Measurements from ENCODE around the gene PER1. TPM values are rescaled to one million over a fixed set of nuclear protein-coding genes. Genes with fewer than 3 reads are reported as not detected.

Gene PER1
- total and polyA plus RNA-seq, 2 donors from 2014 or later = 25.2 to 161 TPM

DNA sequence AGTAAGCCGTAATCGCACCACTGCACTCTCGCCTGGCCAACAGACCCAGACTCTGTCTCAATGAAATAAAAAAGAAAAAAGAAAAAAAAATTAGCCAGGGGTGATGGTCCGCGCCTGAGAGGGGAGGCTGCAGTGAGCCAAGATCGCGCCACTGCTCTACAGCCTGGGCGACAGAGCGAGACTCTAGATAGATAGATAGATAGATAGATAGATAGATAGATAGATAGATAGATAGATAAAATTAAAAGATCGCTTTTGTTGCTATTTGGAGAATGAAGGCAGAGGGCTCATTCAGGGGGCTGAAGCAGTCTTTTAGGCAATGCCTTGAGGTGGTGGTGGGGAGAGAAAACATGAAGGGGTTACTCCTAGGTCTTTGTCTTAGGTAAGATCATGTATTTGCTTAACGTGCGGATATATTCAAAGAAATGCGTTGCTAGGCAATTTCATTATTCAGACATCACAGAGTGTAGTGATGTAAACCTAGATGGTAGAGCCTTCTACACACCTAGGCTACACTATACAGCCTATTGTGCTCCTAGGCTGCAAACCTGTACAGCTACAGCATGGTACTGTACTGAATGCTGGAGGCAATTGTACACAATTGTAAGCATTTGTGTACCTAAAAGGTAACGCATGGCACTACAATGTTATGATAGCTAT is 23.9 kb downstream of the PER1 start:
- no peak for FAIRE-seq
- no peak for DNase-seq
- H3K27me3 ChIP-seq (ENCODE audit: control insufficient read depth, insufficient read depth, low read length) = peaks cover 11% of the 10 kb centered on the region
- TF ChIP-seq, protein P1, sequence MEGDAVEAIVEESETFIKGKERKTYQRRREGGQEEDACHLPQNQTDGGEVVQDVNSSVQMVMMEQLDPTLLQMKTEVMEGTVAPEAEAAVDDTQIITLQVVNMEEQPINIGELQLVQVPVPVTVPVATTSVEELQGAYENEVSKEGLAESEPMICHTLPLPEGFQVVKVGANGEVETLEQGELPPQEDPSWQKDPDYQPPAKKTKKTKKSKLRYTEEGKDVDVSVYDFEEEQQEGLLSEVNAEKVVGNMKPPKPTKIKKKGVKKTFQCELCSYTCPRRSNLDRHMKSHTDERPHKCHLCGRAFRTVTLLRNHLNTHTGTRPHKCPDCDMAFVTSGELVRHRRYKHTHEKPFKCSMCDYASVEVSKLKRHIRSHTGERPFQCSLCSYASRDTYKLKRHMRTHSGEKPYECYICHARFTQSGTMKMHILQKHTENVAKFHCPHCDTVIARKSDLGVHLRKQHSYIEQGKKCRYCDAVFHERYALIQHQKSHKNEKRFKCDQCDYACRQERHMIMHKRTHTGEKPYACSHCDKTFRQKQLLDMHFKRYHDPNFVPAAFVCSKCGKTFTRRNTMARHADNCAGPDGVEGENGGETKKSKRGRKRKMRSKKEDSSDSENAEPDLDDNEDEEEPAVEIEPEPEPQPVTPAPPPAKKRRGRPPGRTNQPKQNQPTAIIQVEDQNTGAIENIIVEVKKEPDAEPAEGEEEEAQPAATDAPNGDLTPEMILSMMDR (IDR thresholded peaks at IDR 0.05; ENCODE audit: borderline replicate concordance, extremely low read depth, insufficient read depth) = no peak
- no peak overlapping the region for H3K27ac ChIP-seq (ENCODE audit: low read depth in 2 of 2, low read length in 2 of 2)
- no peaks in the 10 kb centered on the region for H3K9me3 ChIP-seq (ENCODE audit: control insufficient read depth in 2 of 3, insufficient read depth in 1 of 3, low read length in 3 of 3)
- H3K4me3 ChIP-seq (ENCODE audit: low read length in 3 of 3) = no peak overlapping the region
- intact Hi-C loops (cut with DNase I) = loop anchor here (10.0 kb wide), 1 partner anchor 57 kb away; no protein-coding TSS in a partner anchor
- H3K36me3 ChIP-seq (ENCODE audit: control insufficient read depth in 2 of 3, insufficient read depth in 3 of 3, low read length in 3 of 3) = no peaks in the 10 kb centered on the region
- peaks cover 3 to 26% (median 17%) of the 10 kb centered on the region in 3 donors for H3K4me1 ChIP-seq (ENCODE audit: control insufficient read depth in 2 of 3, insufficient read depth in 2 of 3, low read depth in 1 of 3, low read length in 3 of 3)
- H3K9ac ChIP-seq (ENCODE audit: low read length in 3 of 3) = no peak overlapping the region

DNA sequence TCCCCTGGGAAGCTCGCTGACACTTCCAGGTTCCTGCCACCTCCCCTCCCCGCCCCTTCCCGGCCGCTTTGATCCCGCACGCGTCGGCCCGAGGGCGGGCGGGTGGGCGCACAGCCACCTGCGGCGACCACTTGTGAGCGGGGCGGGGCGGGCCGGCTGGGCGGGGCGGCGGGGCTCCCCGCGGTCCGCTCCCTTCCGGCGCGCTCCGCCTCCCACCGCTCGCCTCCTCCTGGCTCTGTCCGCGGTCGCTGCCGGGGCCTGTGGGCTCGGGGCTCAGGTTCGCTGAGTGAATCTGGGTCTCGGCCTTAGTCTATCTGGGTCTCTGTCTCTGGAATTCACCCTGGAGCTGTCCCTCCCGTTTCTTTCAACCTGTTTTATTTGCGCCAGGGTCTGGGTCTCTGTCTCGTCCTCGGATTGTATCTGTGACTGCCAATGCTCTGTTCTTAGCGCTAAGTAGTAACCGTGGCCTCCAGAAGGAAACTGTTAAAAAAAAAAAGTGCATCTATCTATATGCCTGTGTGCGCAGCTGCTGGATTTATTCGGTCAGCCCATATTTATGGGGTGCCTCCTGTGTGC is 25.6 kb downstream of the PER1 start:
- Histone ChIP-seq H3K9ac (ENCODE audit: low read length in 3 of 3) (peak overlapping the region; percentile 37 to 65 (median 62)), H3K4me3 (ENCODE audit: low read length in 3 of 3) (peak overlapping the region; percentile 79 to 86 (median 80)), H3K27ac (ENCODE audit: low read depth in 2 of 2, low read length in 2 of 2) (no peak overlapping the region), H3K27me3 (ENCODE audit: control insufficient read depth, insufficient read depth, low read length) (peaks cover 18% of the 10 kb centered on the region), H3K9me3 (ENCODE audit: control insufficient read depth in 2 of 3, insufficient read depth in 1 of 3, low read length in 3 of 3) (no peaks in the 10 kb centered on the region), H3K36me3 (ENCODE audit: control insufficient read depth in 2 of 3, insufficient read depth in 3 of 3, low read length in 3 of 3) (no peaks in the 10 kb centered on the region), H3K4me1 (ENCODE audit: control insufficient read depth in 2 of 3, insufficient read depth in 2 of 3, low read depth in 1 of 3, low read length in 3 of 3) (peaks cover 3 to 40% (median 21%) of the 10 kb centered on the region in 3 donors)
- no peak for FAIRE-seq
- DNase-seq = peak in 4 of 5 donors; percentile 55 to 78 (median 69)
- intact Hi-C loops (cut with DNase I) = loop anchor here (10.0 kb wide), 1 partner anchor 58 kb away; no protein-coding TSS in a partner anchor
- TF ChIP-seq, protein P1 (IDR thresholded peaks at IDR 0.05; ENCODE audit: borderline replicate concordance, extremely low read depth, insufficient read depth) = no peak

- intact Hi-C loops (cut with DNase I) = loop anchor here (10.0 kb wide), 1 partner anchor 59 kb away; no protein-coding TSS in a partner anchor
- TF ChIP-seq, protein P1 (IDR thresholded peaks at IDR 0.05; ENCODE audit: borderline replicate concordance, extremely low read depth, insufficient read depth) = no peak
- Histone ChIP-seq H3K9me3 (ENCODE audit: control insufficient read depth in 2 of 3, insufficient read depth in 1 of 3, low read length in 3 of 3) (no peaks in the 10 kb centered on the region), H3K27ac (ENCODE audit: low read depth in 2 of 2, low read length in 2 of 2) (no peak overlapping the region), H3K4me1 (ENCODE audit: control insufficient read depth in 2 of 3, insufficient read depth in 2 of 3, low read depth in 1 of 3, low read length in 3 of 3) (peaks cover 3 to 42% (median 21%) of the 10 kb centered on the region in 3 donors), H3K36me3 (ENCODE audit: control insufficient read depth in 2 of 3, insufficient read depth in 3 of 3, low read length in 3 of 3) (no peaks in the 10 kb centered on the region), H3K4me3 (ENCODE audit: low read length in 3 of 3) (peak overlapping the region; percentile 79 to 86 (median 80)), H3K27me3 (ENCODE audit: control insufficient read depth, insufficient read depth, low read length) (peaks cover 18% of the 10 kb centered on the region), H3K9ac (ENCODE audit: low read length in 3 of 3) (peak overlapping the region; percentile 34 to 89 (median 65))
- FAIRE-seq = no peak
- DNase-seq = peak in 4 of 5 donors; percentile 49 to 84 (median 68)
These were observed 26.2 kb downstream of the PER1 start for GRCh38 chr17:8125947-8126490.
